ENCODE measurements around the gene UGT1A6.
"Not testable (repeated sequence)": the region's sequence is repeated elsewhere in the genome, so short reads cannot be mapped to it uniquely, and the experiment has no call there.

DNA sequence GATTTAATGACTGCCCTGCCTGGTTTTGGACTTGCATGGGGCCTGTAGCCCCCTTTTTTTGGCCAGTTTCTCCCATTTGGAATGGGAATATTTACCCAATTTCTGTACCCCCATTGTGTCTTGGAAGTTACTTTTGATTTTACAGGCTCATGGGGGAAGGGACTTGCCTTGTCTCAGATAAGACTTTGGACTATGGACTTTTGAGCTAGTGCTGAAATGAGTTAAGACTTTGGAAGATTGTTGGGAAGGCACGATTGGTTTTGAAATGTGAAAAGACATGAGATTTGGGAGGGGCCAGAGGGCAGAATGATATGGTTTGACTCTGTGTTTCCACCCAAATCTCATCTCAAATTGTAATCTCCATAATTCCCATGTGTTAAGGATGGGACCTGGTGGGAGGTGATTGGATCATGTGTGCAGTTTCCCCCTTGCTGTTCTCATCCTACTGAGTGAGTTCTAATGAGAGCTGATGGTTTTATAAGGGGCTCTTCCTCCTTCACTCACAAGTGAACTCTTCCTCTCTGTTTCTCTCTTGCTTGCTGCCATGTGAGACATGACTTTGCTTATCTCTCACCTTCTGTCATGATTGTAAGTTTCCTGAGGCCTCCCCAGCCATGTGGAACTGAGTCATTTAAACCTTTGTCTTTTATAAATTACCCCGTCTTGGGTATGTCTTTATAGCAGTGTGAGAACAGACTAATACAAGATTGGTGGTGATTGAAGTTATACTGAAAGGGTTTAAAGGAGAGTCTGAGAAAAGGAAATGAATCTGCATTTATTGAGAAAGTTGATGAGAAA lies 58.7 kb downstream of the UGT1A6 start:
- TF ChIP-seq, protein P1, sequence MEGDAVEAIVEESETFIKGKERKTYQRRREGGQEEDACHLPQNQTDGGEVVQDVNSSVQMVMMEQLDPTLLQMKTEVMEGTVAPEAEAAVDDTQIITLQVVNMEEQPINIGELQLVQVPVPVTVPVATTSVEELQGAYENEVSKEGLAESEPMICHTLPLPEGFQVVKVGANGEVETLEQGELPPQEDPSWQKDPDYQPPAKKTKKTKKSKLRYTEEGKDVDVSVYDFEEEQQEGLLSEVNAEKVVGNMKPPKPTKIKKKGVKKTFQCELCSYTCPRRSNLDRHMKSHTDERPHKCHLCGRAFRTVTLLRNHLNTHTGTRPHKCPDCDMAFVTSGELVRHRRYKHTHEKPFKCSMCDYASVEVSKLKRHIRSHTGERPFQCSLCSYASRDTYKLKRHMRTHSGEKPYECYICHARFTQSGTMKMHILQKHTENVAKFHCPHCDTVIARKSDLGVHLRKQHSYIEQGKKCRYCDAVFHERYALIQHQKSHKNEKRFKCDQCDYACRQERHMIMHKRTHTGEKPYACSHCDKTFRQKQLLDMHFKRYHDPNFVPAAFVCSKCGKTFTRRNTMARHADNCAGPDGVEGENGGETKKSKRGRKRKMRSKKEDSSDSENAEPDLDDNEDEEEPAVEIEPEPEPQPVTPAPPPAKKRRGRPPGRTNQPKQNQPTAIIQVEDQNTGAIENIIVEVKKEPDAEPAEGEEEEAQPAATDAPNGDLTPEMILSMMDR (conservative IDR thresholded peaks at IDR 0.05; ENCODE audit: low read depth in 2 of 2), result not testable (repeated sequence)
- not testable (repeated sequence) for TF ChIP-seq NANOG (IDR thresholded peaks at IDR 0.05; ENCODE audit: borderline replicate concordance); ZNF331 (CRISPR knock-in tag; IDR thresholded peaks at IDR 0.05; ENCODE audit: low read depth); EZH2 (IDR thresholded peaks at IDR 0.05; ENCODE audit: low read depth, unreplicated experiment); POLR2AphosphoS5 (IDR thresholded peaks at IDR 0.05; ENCODE audit: low read depth); EZH2phosphoT487 (IDR thresholded peaks at IDR 0.05; ENCODE audit: unreplicated experiment); CREB1 (CRISPR knock-in tag; IDR thresholded peaks at IDR 0.05; ENCODE audit: low read depth)
- TF ChIP-seq, protein P2, sequence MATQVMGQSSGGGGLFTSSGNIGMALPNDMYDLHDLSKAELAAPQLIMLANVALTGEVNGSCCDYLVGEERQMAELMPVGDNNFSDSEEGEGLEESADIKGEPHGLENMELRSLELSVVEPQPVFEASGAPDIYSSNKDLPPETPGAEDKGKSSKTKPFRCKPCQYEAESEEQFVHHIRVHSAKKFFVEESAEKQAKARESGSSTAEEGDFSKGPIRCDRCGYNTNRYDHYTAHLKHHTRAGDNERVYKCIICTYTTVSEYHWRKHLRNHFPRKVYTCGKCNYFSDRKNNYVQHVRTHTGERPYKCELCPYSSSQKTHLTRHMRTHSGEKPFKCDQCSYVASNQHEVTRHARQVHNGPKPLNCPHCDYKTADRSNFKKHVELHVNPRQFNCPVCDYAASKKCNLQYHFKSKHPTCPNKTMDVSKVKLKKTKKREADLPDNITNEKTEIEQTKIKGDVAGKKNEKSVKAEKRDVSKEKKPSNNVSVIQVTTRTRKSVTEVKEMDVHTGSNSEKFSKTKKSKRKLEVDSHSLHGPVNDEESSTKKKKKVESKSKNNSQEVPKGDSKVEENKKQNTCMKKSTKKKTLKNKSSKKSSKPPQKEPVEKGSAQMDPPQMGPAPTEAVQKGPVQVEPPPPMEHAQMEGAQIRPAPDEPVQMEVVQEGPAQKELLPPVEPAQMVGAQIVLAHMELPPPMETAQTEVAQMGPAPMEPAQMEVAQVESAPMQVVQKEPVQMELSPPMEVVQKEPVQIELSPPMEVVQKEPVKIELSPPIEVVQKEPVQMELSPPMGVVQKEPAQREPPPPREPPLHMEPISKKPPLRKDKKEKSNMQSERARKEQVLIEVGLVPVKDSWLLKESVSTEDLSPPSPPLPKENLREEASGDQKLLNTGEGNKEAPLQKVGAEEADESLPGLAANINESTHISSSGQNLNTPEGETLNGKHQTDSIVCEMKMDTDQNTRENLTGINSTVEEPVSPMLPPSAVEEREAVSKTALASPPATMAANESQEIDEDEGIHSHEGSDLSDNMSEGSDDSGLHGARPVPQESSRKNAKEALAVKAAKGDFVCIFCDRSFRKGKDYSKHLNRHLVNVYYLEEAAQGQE (IDR thresholded peaks at IDR 0.05; ENCODE audit: unreplicated experiment), result not testable (repeated sequence)
- TF ChIP-seq, protein P3, sequence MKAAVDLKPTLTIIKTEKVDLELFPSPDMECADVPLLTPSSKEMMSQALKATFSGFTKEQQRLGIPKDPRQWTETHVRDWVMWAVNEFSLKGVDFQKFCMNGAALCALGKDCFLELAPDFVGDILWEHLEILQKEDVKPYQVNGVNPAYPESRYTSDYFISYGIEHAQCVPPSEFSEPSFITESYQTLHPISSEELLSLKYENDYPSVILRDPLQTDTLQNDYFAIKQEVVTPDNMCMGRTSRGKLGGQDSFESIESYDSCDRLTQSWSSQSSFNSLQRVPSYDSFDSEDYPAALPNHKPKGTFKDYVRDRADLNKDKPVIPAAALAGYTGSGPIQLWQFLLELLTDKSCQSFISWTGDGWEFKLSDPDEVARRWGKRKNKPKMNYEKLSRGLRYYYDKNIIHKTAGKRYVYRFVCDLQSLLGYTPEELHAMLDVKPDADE (IDR thresholded peaks at IDR 0.05), result not testable (repeated sequence)

Data from GM23338 (cell line).